SK-N-SH (cell line): Measurements from ENCODE around the gene CKB. TPM values are rescaled to one million over a fixed set of nuclear protein-coding genes. Genes with fewer than 3 reads are reported as not detected.

Source experiments
- CTCF ChIA-PET: fragments of 300-600, 350-600 bp; formaldehyde crosslinking; extraction: SDS; loops from one replicate; lab custom pipeline; 2021; lab: Yijun Ruan, JAX
- POLR2A ChIA-PET: fragments of 350-600 bp; sonication (Branson Sonifier 250); formaldehyde crosslinking; extraction: SDS; loops from one replicate; lab custom pipeline; 2020; ENCODE audit warnings: antibody characterized with exemption, inconsistent platforms; lab: Yijun Ruan, JAX
- DNase-seq: peaks from one replicate; pipeline ENCODE4 v3.0.0; 2012
- H2AFZ ChIP-seq: fragments of 200-600 bp; sonication (generic); 2 replicates; pipeline ENCODE4 v1.8.1; 2016; ENCODE audit warnings: antibody characterized with exemption, mild to moderate bottlenecking, low read depth
- H3F3A ChIP-seq: fragments of 200-600 bp; sonication (generic); replicated peaks from 2 replicates; pipeline ENCODE3; 2016; ENCODE audit warnings: antibody characterized with exemption, mild to moderate bottlenecking; ENCODE audit not compliant: insufficient read depth
- H3K27ac ChIP-seq, 2 experiments: fragments of 200-500 bp in 1 of 2; fragments of 200-600 bp in 1 of 2; sonication (Bioruptor generic) in 1 of 2; sonication (generic), shearing (Covaris generic) in 1 of 2; 2 replicates each; pipeline versions ENCODE4 v1.5.1 to v1.6.1; 2014 to 2016; ENCODE audit warnings: low read depth in 2 of 2, inconsistent platforms in 1 of 2, low read length in 1 of 2, mild to moderate bottlenecking in 1 of 2, mixed read lengths in 1 of 2
- H3K27me3 ChIP-seq: fragments of 200-600 bp; sonication (generic), shearing (Covaris generic); 2 replicates; pipeline ENCODE4 v1.6.1; 2016; ENCODE audit warnings: mixed run types; ENCODE audit not compliant: insufficient read depth
- H3K36me3 ChIP-seq, 2 experiments: fragments of 200-500 bp in 1 of 2; fragments of 200-600 bp in 1 of 2; sonication (Bioruptor generic) in 1 of 2; sonication (generic) in 1 of 2; replicated peaks in 1 of 2; 2 replicates each; pipeline versions ENCODE3 to v1.5.1; 2014 to 2016; ENCODE audit warnings: low read length in 1 of 2, mild to moderate bottlenecking in 1 of 2; ENCODE audit not compliant: insufficient read depth in 2 of 2, control insufficient read depth in 1 of 2
- H3K4me1 ChIP-seq, 2 experiments: fragments of 200-500 bp in 1 of 2; fragments of 200-600 bp in 1 of 2; sonication (Bioruptor generic) in 1 of 2; sonication (generic), shearing (Covaris generic) in 1 of 2; 2 replicates each; pipeline versions ENCODE4 v1.5.1 to v1.6.1; 2014 to 2016; ENCODE audit warnings: low read depth in 1 of 2, low read length in 1 of 2, mixed run types in 1 of 2; ENCODE audit not compliant: insufficient read depth in 2 of 2, control insufficient read depth in 1 of 2
- H3K4me2 ChIP-seq: fragments of 200-600 bp; sonication (generic), shearing (Covaris generic); 2 replicates; pipeline ENCODE4 v1.6.1; 2017; ENCODE audit warnings: mixed run types
- H3K4me3 ChIP-seq, 2 experiments: fragments of 200-500 bp in 1 of 2; fragments of 200-600 bp in 1 of 2; sonication (Bioruptor generic) in 1 of 2; sonication (generic), shearing (Covaris generic) in 1 of 2; 2 replicates each; pipeline versions ENCODE4 v1.5.1 to v1.8.1; 2014 to 2016; ENCODE audit warnings: low read depth in 2 of 2, inconsistent platforms in 1 of 2, low read length in 1 of 2, mild to moderate bottlenecking in 1 of 2, mixed read lengths in 1 of 2, moderate library complexity in 1 of 2
- H3K79me2 ChIP-seq: fragments of 200-600 bp; sonication (generic); 2 replicates; pipeline ENCODE4 v1.8.1; 2017; ENCODE audit warnings: mild to moderate bottlenecking; ENCODE audit not compliant: insufficient read depth
- H3K9ac ChIP-seq: fragments of 200-600 bp; sonication (generic); 2 replicates; pipeline ENCODE4 v1.6.1; 2017; ENCODE audit warnings: mixed run types
- H3K9me2 ChIP-seq: fragments of 200-600 bp; sonication (generic); 2 replicates; pipeline ENCODE4 v1.6.1; 2017; ENCODE audit warnings: mixed run types
- H3K9me3 ChIP-seq: fragments of 200-600 bp; sonication (generic); 2 replicates; pipeline ENCODE4 v1.6.1; 2017; ENCODE audit warnings: mixed run types, mild to moderate bottlenecking, moderate library complexity
- H4K20me1 ChIP-seq: fragments of 200-600 bp; sonication (generic); 2 replicates; pipeline ENCODE4 v1.6.1; 2017; ENCODE audit warnings: mild to moderate bottlenecking, mixed run types; ENCODE audit not compliant: insufficient read depth
- EZH2phosphoT487 ChIP-seq: fragments of 200-600 bp; sonication (generic); IDR thresholded peaks from 2 replicates; pipeline ENCODE4 v1.6.1; 2017; ENCODE audit warnings: low read depth, mixed run types, mild to moderate bottlenecking, antibody characterized with exemption, moderate library complexity, borderline replicate concordance
- FOSL2 ChIP-seq: IDR thresholded peaks from 2 replicates; pipeline ENCODE4 v1.4.0; 2012; ENCODE audit warnings: low read depth, mild to moderate bottlenecking, moderate library complexity, borderline replicate concordance
- FOXJ3 ChIP-seq: sonication (generic); formaldehyde crosslinking; IDR thresholded peaks from 2 replicates; pipeline ENCODE4 v1.5.1; 2020; ENCODE audit warnings: mild to moderate bottlenecking, missing genetic modification reagents
- FOXM1 ChIP-seq: IDR thresholded peaks from 2 replicates; pipeline ENCODE4 v1.4.0; 2012; ENCODE audit warnings: low read depth, mild to moderate bottlenecking
- GATA2 ChIP-seq: sonication (generic); formaldehyde crosslinking; IDR thresholded peaks from 2 replicates; pipeline ENCODE4 v1.5.0; 2020; ENCODE audit warnings: mild to moderate bottlenecking, missing genetic modification reagents
- JUND ChIP-seq: IDR thresholded peaks from 2 replicates; pipeline ENCODE4 v1.4.0; 2012
- MAX ChIP-seq: IDR thresholded peaks from 2 replicates; pipeline ENCODE4 v1.4.0; 2012; ENCODE audit warnings: low read depth
- MXI1 ChIP-seq: IDR thresholded peaks from 2 replicates; pipeline ENCODE4 v1.6.1; 2012; ENCODE audit warnings: mild to moderate bottlenecking, low read depth, low read length, improper control_type of control experiment
- NRF1 ChIP-seq: IDR thresholded peaks from 2 replicates; pipeline ENCODE4 v1.6.1; 2012; ENCODE audit warnings: low read depth, mild to moderate bottlenecking, low read length
- POLR2AphosphoS5 ChIP-seq: IDR thresholded peaks from 2 replicates; pipeline ENCODE4 v1.6.1; 2012; ENCODE audit warnings: low read depth, low read length
- RAD21 ChIP-seq: IDR thresholded peaks from 2 replicates; pipeline ENCODE4 v1.6.1; 2012; ENCODE audit warnings: mild to moderate bottlenecking, low read length
- RFX5 ChIP-seq: IDR thresholded peaks from 2 replicates; pipeline ENCODE4 v1.6.1; 2012; ENCODE audit warnings: mild to moderate bottlenecking, improper control_type of control experiment, low read length
- RXRA ChIP-seq: IDR thresholded peaks from 2 replicates; pipeline ENCODE4 v1.4.0; 2012; ENCODE audit warnings: low read depth, mild to moderate bottlenecking, borderline replicate concordance
- TCF12 ChIP-seq: IDR thresholded peaks from 2 replicates; pipeline ENCODE4 v1.4.0; 2012
- WGBS: methylation state at CpG from one replicate; pipeline ENCODE4 v1.1.6; 2017; ENCODE audit warnings: low lambda C conversion rate; 5-methylcytosine and 5-hydroxymethylcytosine counted together
- polyA plus RNA-seq, 3 experiments: library from polyadenylated mRNA; depleted of rRNA; stranded (reverse); fragments of >200 nt; gene quantifications; 2 replicates each; pipeline ENCODE4 v1.2.3, GENCODE V29; 2012
- TF ChIP-seq, protein P1 (sequence below): IDR thresholded peaks from 2 replicates; pipeline ENCODE4 v1.4.0; 2012; ENCODE audit warnings: low read depth, borderline replicate concordance
- TF ChIP-seq, protein P2 (sequence below): fragments of 200-600 bp; sonication (generic); IDR thresholded peaks from 2 replicates; pipeline ENCODE4 v1.6.1; 2017; ENCODE audit warnings: antibody characterized with exemption, mild to moderate bottlenecking, moderate library complexity
- TF ChIP-seq, protein P3 (sequence below): IDR thresholded peaks from 2 replicates; pipeline ENCODE4 v1.4.0; 2012; ENCODE audit warnings: low read depth, borderline replicate concordance
- TF ChIP-seq, protein P4 (sequence below): fragments of 150-350 bp; IDR thresholded peaks from 2 replicates; pipeline ENCODE4 v1.6.1; 2016; ENCODE audit warnings: mild to moderate bottlenecking, low read depth, low read length

CKB gene
- polyA plus RNA-seq, 1 of the 3 experiments (the other 2 are of a cell fraction) = 53.0 TPM

DNA sequence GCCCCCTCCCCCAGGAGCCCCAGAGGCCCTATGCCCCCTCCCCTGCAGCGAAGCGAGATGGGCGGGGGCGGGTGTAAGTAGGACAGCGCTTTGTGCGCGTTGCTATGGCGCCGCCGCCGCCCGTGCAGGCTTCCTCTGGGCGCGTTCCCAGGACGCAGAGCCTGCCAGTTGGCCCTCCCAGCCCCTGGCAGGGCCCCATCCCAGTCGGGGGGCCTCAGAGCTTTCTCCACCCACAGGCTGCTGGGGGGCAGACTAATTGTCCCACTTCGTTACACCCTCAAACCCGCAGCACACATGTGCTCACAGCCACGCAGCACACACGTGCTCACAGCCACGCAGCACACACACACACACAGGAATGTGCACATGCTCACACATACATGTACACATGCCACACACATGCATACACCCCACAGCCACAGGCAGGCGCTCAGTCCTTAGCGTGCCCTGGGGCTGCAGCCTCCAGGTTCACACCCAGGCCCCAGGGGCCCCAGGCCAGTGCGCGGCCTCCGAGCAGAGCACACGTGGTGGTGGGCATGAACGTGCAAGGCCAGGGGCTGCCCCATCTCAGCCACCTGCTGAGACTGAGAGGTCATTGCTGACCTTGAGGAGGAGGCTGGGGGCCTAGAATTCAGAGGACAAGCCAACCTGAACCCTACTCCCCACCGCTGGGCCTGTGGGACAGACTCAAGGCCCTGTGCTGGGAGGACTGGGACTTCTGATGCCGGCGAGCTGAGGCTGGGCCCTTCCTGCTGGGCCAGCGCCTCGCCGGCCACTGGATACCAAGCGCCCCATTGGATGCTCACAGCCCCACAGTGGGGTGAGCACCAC lies 22.0 kb upstream of the CKB start:
- Histone ChIP-seq H3K27ac (no peak overlapping the region), H2AFZ (no peak overlapping the region), H3F3A (peaks cover 13% of the 10 kb centered on the region), H3K4me2 (no peak overlapping the region), H3K79me2 (peaks cover under 1% of the 10 kb centered on the region; the same call in 1 of the 2 replicates), H3K9me2 (no peaks in the 10 kb centered on the region), H3K4me3 (no peak overlapping the region), H3K4me1 (peaks cover 16 to 42% of the 10 kb centered on the region in 2 experiments; a peak in 3 of 4 replicates), H4K20me1 (peaks cover 17% of the 10 kb centered on the region), H3K27me3 (no peaks in the 10 kb centered on the region), H3K36me3 (no peaks in the 10 kb centered on the region), H3K9me3 (no peaks in the 10 kb centered on the region), H3K9ac (no peak overlapping the region)
- WGBS = 95% methylated on average over 19 of the region's 35 CpGs
- TF ChIP-seq RAD21 (no peak), NRF1 (no peak), FOXM1 (no peak), GATA2 (CRISPR knock-in tag) (no peak), MAX (no peak), FOXJ3 (CRISPR knock-in tag) (no peak), MXI1 (no peak), RFX5 (no peak), RXRA (no peak), POLR2AphosphoS5 (no peak), FOSL2 (no peak), JUND (no peak), TCF12 (no peak), EZH2phosphoT487 (no peak)
- TF ChIP-seq, protein P1, sequence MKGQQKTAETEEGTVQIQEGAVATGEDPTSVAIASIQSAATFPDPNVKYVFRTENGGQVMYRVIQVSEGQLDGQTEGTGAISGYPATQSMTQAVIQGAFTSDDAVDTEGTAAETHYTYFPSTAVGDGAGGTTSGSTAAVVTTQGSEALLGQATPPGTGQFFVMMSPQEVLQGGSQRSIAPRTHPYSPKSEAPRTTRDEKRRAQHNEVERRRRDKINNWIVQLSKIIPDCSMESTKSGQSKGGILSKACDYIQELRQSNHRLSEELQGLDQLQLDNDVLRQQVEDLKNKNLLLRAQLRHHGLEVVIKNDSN = no peak
- TF ChIP-seq, protein P2, sequence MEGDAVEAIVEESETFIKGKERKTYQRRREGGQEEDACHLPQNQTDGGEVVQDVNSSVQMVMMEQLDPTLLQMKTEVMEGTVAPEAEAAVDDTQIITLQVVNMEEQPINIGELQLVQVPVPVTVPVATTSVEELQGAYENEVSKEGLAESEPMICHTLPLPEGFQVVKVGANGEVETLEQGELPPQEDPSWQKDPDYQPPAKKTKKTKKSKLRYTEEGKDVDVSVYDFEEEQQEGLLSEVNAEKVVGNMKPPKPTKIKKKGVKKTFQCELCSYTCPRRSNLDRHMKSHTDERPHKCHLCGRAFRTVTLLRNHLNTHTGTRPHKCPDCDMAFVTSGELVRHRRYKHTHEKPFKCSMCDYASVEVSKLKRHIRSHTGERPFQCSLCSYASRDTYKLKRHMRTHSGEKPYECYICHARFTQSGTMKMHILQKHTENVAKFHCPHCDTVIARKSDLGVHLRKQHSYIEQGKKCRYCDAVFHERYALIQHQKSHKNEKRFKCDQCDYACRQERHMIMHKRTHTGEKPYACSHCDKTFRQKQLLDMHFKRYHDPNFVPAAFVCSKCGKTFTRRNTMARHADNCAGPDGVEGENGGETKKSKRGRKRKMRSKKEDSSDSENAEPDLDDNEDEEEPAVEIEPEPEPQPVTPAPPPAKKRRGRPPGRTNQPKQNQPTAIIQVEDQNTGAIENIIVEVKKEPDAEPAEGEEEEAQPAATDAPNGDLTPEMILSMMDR = no peak
- TF ChIP-seq, protein P3, sequence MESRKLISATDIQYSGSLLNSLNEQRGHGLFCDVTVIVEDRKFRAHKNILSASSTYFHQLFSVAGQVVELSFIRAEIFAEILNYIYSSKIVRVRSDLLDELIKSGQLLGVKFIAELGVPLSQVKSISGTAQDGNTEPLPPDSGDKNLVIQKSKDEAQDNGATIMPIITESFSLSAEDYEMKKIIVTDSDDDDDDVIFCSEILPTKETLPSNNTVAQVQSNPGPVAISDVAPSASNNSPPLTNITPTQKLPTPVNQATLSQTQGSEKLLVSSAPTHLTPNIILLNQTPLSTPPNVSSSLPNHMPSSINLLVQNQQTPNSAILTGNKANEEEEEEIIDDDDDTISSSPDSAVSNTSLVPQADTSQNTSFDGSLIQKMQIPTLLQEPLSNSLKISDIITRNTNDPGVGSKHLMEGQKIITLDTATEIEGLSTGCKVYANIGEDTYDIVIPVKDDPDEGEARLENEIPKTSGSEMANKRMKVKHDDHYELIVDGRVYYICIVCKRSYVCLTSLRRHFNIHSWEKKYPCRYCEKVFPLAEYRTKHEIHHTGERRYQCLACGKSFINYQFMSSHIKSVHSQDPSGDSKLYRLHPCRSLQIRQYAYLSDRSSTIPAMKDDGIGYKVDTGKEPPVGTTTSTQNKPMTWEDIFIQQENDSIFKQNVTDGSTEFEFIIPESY = no peak
- TF ChIP-seq, protein P4, sequence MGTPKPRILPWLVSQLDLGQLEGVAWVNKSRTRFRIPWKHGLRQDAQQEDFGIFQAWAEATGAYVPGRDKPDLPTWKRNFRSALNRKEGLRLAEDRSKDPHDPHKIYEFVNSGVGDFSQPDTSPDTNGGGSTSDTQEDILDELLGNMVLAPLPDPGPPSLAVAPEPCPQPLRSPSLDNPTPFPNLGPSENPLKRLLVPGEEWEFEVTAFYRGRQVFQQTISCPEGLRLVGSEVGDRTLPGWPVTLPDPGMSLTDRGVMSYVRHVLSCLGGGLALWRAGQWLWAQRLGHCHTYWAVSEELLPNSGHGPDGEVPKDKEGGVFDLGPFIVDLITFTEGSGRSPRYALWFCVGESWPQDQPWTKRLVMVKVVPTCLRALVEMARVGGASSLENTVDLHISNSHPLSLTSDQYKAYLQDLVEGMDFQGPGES = no peak
- ChIA-PET CTCF (interaction anchor here (1.0 to 11.6 kb wide), 7 partner anchors 9 to 154 kb away, joined by 3 to 194 read pairs (median 37); partner anchors contain the start of gene CKB), POLR2A (interaction anchor here (3.9 kb wide), 1 partner anchor 22 kb away, joined by 19 read pairs; the partner anchor contains the start of gene CKB)
- DNase-seq = peak; percentile 26
